GM21528 (cell line): ENCODE measurements around the gene GTPBP3.
"Not testable (repeated sequence)": the region's sequence is repeated elsewhere in the genome, so short reads cannot be mapped to it uniquely, and the experiment has no call there.

Experiments
- ATAC-seq: cut with Tn5 transposase; IDR thresholded peaks from one replicate; pipeline ENCODE4 v1.9.1; 2021; ENCODE audit warnings: mild to moderate bottlenecking, moderate library complexity; ENCODE audit not compliant: unreplicated experiment, low FRiP score

GTPBP3 gene

GRCh38 chr19:17336872-17337674 is at the start of gene GTPBP3:
Gene GTPBP3 (plus strand): TSS chr19:17337553. CDS start chr19:17337612, 59 bp downstream.
- peak; percentile 66 for ATAC-seq

GRCh38 chr19:17289489-17289888 is 47.9 kb upstream of the GTPBP3 start:
- ATAC-seq = no peak

- peak; percentile 71 for ATAC-seq
These were observed 44.9 kb upstream of the GTPBP3 start for GRCh38 chr19:17292301-17293074.

GRCh38 chr19:17293605-17294004 is 43.7 kb upstream of the GTPBP3 start:
- no peak for ATAC-seq

- no peak for ATAC-seq
These were observed 43.1 kb upstream of the GTPBP3 start for GRCh38 chr19:17294051-17294891.

GRCh38 chr19:17295551-17295950 is 41.8 kb upstream of the GTPBP3 start:
- not testable (repeated sequence) for ATAC-seq

- ATAC-seq = no peak
These were observed 41.1 kb upstream of the GTPBP3 start for GRCh38 chr19:17296273-17296672.

- no peak for ATAC-seq
These were observed 40.4 kb upstream of the GTPBP3 start for GRCh38 chr19:17296976-17297375.

- ATAC-seq = no peak
These were observed 36.2 kb upstream of the GTPBP3 start for GRCh38 chr19:17300992-17301619.

- ATAC-seq = no peak
These were observed 34.8 kb upstream of the GTPBP3 start for GRCh38 chr19:17302391-17303166.

GRCh38 chr19:17303167-17303939 is 34.0 kb upstream of the GTPBP3 start, which contains the start of gene ABHD8:
Gene ABHD8 (minus strand): TSS chr19:17303425. CDS start chr19:17301616, 1,809 bp downstream.
- peak; percentile 50 for ATAC-seq

- no peak for ATAC-seq
These were observed 33.4 kb upstream of the GTPBP3 start for GRCh38 chr19:17303940-17304267.

GRCh38 chr19:17304386-17305215 is 32.8 kb upstream of the GTPBP3 start:
- no peak for ATAC-seq

GRCh38 chr19:17305216-17305516 is 32.2 kb upstream of the GTPBP3 start:
- ATAC-seq = no peak

- ATAC-seq = peak; percentile 52
These were observed 31.7 kb upstream of the GTPBP3 start, which contains the start of gene MRPL34 for GRCh38 chr19:17305517-17306284. Gene MRPL34 (plus strand): TSS chr19:17305872. CDS start chr19:17305893, 21 bp downstream.

GRCh38 chr19:17306285-17306714 is 31.1 kb upstream of the GTPBP3 start:
- ATAC-seq = no peak

GRCh38 chr19:17307876-17308377 is 29.4 kb upstream of the GTPBP3 start:
- ATAC-seq = no peak
